GM21529 (cell line): ENCODE results near the gene MTHFD1L.
"Not testable (repeated sequence)": the region's sequence is repeated elsewhere in the genome, so short reads cannot be mapped to it uniquely, and the experiment has no call there.

Experiments used
- ATAC-seq: cut with Tn5 transposase; IDR thresholded peaks from one replicate; pipeline ENCODE4 v1.9.1; 2021; ENCODE audit not compliant: unreplicated experiment

Gene MTHFD1L

GRCh38 chr6:151063842-151064647, 198.5 kb downstream of the MTHFD1L start:
- ATAC-seq = no peak

GRCh38 chr6:151065027-151065815, 199.7 kb downstream of the MTHFD1L start:
- no peak for ATAC-seq

- no peak for ATAC-seq
These were observed 202.4 kb downstream of the MTHFD1L start for GRCh38 chr6:151067684-151068596.

- ATAC-seq = no peak
These were observed 203.3 kb downstream of the MTHFD1L start for GRCh38 chr6:151068761-151069312.

GRCh38 chr6:151069641-151070040, 204.1 kb downstream of the MTHFD1L start:
- no peak for ATAC-seq

GRCh38 chr6:151070631-151071051, 205.1 kb downstream of the MTHFD1L start:
- no peak for ATAC-seq

- ATAC-seq = no peak
These were observed 205.8 kb downstream of the MTHFD1L start for GRCh38 chr6:151071295-151071694.

GRCh38 chr6:151073146-151073545, 207.6 kb downstream of the MTHFD1L start:
- ATAC-seq = no peak

- no peak for ATAC-seq
These were observed 208.2 kb downstream of the MTHFD1L start for GRCh38 chr6:151073701-151074100.

GRCh38 chr6:151075005-151075404, 209.5 kb downstream of the MTHFD1L start:
- ATAC-seq = no peak

GRCh38 chr6:151075527-151075926, 210.0 kb downstream of the MTHFD1L start:
- no peak for ATAC-seq

GRCh38 chr6:151075930-151076555, 210.5 kb downstream of the MTHFD1L start:
- no peak for ATAC-seq

GRCh38 chr6:151078655-151079054, 213.2 kb downstream of the MTHFD1L start:
- ATAC-seq = no peak

GRCh38 chr6:151081656-151082055, 216.2 kb downstream of the MTHFD1L start:
- ATAC-seq = no peak

GRCh38 chr6:151082079-151082478, 216.6 kb downstream of the MTHFD1L start:
- ATAC-seq = no peak

GRCh38 chr6:151084275-151084674, 218.8 kb downstream of the MTHFD1L start:
- ATAC-seq = no peak

- ATAC-seq = not testable (repeated sequence)
These were observed 221.6 kb downstream of the MTHFD1L start for GRCh38 chr6:151087055-151087454.

GRCh38 chr6:151087861-151088598, 222.5 kb downstream of the MTHFD1L start:
- ATAC-seq = no peak

- no peak for ATAC-seq
These were observed 223.1 kb downstream of the MTHFD1L start for GRCh38 chr6:151088599-151088935.

- ATAC-seq = no peak
These were observed 223.5 kb downstream of the MTHFD1L start for GRCh38 chr6:151088963-151089362.
